Stimulated activated CD4-positive, alpha-beta T cell treated with anti-CD3 and anti-CD28 coated beads, TNF-alpha, amount 100 ng/mL, for 48 hours (primary cell): ENCODE results near the gene OR5D13.

Source experiments
- DNase-seq, 3 donors: peaks; one replicate each; pipeline ENCODE4 v3.0.0-alpha.2; 2020; ENCODE audit warnings: low read depth in 3 of 3

The OR5D13 gene

GRCh38 chr11:55773138-55773537 lies at the start of gene OR5D13:
Gene OR5D13 (plus strand): TSS chr11:55773438. CDS start chr11:55773438, 0 bp downstream.
- no peak for DNase-seq

DNA sequence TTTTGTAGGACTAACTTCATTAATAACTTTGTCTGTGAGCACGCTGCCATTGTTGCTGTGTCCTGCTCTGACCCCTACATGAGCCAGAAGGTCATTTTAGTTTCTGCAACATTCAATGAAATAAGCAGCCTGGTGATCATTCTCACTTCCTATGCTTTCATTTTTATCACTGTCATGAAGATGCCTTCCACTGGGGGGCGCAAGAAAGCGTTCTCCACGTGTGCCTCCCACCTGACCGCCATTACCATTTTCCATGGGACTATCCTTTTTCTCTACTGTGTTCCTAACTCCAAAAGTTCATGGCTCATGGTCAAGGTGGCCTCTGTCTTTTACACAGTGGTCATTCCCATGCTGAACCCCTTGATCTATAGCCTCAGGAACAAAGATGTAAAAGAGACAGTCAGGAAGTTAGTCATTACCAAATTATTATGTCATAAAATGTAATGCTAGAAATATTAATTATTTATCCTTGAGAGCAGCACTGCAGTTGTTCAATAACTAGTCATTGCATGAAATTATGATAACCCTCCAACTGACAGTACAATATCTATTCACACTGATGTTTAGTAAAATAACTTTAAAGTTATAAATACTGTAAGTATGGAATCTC lies 46.4 kb upstream of the OR5D13 start:
- no peak for DNase-seq

- DNase-seq: no peak
Measured at GRCh38 chr11:55732936-55733335, 40.3 kb upstream of the OR5D13 start.

- no peak for DNase-seq
Measured at GRCh38 chr11:55791606-55792005, 18.4 kb downstream of the OR5D13 start.

DNA sequence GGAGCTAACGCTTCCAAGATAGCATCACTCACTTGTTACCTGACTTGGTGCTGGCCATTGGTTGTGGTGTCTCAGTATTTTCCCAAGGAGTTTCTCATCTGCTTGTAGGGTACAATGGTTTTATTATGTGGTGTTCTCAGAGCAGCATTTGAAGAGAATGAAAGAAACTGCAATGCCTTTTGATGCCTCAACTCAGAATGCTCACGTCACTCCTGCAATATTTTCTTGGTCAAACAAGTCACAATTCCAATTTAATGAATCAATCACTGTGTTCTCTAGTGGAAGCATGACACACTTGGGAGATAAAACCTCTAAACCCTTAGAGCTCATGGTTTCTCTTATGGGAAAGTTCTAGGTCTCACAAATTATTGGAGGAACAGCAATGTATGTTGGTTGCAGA lies 20.1 kb downstream of the OR5D13 start:
- DNase-seq: no peak

GRCh38 chr11:55795256-55795655 lies 22.0 kb downstream of the OR5D13 start, which contains the start of gene OR5D14:
Gene OR5D14 (plus strand): TSS chr11:55795556. CDS start chr11:55795556, 0 bp downstream.
- no peak for DNase-seq

DNA sequence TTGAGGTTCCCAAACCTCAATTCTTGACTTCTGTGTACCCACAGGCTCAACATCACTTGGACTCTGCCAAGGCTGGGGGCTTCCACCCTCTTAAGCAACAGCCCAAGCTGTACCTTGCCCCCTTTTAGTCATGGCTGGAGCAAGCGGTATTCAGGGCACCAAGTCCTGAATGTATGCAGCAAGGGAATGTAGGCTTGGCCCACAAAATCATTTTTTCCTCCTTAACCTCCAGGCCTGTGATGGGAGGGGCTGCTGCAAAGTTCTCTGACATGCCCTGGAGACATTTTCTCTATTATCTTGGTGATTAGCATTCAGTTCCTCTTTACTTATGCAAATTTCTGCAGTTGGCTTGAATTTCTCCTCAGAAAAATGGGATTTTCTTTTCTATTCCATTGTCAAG lies 33.0 kb downstream of the OR5D13 start:
- DNase-seq: no peak

GRCh38 chr11:55811067-55811466 lies 37.8 kb downstream of the OR5D13 start, which contains the start of gene OR5L1:
Gene OR5L1 (plus strand): TSS chr11:55811367. CDS start chr11:55811467, 100 bp downstream.
- no peak for DNase-seq

DNA sequence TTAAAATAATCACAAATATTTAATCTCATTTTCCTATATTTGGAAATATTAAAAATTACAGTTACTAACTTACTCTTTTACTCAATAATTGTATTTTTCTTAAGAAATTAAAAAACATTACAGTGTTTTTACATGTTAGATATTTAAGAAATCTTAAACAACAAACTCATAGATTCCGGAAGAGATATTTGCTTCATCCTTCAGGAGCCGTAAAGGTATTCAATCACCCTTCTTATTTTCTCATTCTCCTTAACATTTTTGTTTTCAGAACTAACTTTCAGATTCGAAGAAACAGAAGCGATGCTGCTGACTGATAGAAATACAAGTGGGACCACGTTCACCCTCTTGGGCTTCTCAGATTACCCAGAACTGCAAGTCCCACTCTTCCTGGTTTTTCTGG lies 46.1 kb downstream of the OR5D13 start, which contains the start of gene OR5D18:
Gene OR5D18, plus strand, starts transcription at position 301 of the 400 bp plus-strand sequence. Its CDS starts 0 bp downstream, at position 301.
- no peak for DNase-seq
